ENCODE results near the gene DDX11. TPM values are rescaled to one million over a fixed set of nuclear protein-coding genes. Genes with fewer than 3 reads are reported as not detected.
"Not testable (repeated sequence)": the region's sequence is repeated elsewhere in the genome, so short reads cannot be mapped to it uniquely, and the experiment has no call there.

DDX11 gene
- total RNA-seq, 3 donors from 2014 or later = 16.8 to 26.5 (median 18.2) TPM

DNA sequence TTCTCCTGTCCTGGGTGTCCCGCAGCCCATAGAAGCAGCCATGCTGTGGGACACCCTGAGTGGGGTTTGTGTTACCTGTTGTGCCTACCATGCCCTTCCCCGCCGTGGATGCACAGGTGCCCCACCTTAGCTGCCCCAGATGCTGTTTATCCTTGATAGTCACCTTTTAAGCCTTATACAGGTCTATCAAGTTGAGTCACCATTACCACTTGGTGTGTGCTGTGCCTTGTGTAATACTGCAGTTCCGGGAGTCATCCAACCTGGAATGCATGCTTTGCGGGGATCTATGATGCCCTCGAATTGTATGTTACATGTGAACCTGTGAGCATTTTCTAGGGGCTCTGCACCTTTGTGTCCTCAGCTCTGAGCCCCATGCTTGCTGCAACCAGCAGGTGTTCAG lies 7.6 kb downstream of the DDX11 start:
- H3K36me3 ChIP-seq; intact Hi-C loops (cut with DNase I; ENCODE audit: low total_unique reads); H3K27me3 ChIP-seq; H3K4me1 ChIP-seq; H3K4me3 ChIP-seq; DNase-seq (ENCODE audit: low spot score in 2 of 2); H3K27ac ChIP-seq; H3K9me3 ChIP-seq: not testable (repeated sequence)

DNA sequence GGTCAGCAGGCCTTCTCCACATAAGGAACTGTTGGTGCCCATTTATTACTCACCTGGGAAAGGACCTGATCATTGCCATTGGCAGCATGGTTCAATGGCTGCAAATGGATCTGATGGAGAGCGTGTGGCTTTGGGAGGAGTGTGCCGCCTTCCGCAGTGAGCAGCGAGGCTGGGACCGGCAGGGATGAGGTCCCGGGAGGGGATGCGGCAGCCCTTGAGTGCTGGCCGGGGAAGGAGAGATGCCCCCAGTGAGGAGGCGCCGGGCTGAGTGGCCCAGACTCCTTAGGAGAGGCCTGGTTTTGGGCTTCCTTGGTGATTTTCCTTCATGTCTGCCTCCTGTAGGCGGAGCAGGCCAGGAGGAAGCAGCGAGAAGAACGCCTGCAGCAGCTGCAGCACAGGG lies 10.6 kb downstream of the DDX11 start:
- H3K4me3 ChIP-seq; H3K36me3 ChIP-seq; H3K27ac ChIP-seq; H3K4me1 ChIP-seq; DNase-seq (ENCODE audit: low spot score in 2 of 2); H3K27me3 ChIP-seq; H3K9me3 ChIP-seq; intact Hi-C loops (cut with DNase I; ENCODE audit: low total_unique reads): not testable (repeated sequence)

DNA sequence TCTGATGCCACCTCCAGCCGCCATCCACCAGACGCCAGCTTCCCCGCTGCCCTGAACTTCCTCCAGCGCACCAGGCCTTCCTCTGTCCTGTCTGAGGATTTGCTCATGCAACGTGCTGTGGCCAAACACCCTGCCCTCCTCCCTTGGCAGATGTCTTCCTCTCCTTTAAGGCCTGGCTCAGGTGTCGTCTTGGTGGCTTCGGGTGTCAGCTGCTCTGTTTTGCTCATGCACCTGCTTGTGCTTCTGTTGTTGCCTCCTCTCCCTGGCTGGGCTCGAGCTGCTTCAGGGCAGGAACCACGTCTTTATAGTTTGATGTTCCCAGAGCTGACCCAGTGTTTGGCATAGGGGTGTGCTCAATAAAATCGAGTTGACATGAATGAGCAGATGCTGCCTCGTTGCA lies 12.4 kb downstream of the DDX11 start:
- H3K9me3 ChIP-seq; H3K27me3 ChIP-seq; H3K36me3 ChIP-seq; DNase-seq (ENCODE audit: low spot score in 2 of 2); H3K4me3 ChIP-seq; H3K4me1 ChIP-seq; H3K27ac ChIP-seq; intact Hi-C loops (cut with DNase I; ENCODE audit: low total_unique reads): not testable (repeated sequence)

DNA sequence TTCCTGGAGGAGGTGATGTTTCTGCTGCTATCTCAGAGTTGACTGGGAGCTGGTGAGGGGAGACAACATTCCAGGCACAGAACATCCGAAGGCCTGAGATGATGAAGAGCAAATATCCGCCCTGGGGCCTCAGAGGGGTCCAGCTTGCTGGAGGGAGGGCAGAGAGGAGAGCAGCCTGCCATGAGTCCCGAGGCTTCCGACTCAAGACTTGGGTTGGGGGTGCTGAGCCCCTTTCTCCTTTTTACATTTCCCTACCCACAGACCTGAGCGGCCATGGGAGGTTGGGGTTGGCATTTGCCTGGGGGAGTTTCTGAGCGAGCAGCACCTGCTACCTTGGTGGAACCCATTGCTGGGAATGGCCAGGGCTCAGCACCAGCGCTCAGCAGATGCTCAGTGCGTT lies 13.8 kb downstream of the DDX11 start:
- H3K36me3 ChIP-seq; H3K27ac ChIP-seq; H3K9me3 ChIP-seq; intact Hi-C loops (cut with DNase I; ENCODE audit: low total_unique reads); H3K4me3 ChIP-seq; H3K27me3 ChIP-seq; DNase-seq (ENCODE audit: low spot score in 2 of 2); H3K4me1 ChIP-seq: not testable (repeated sequence)

DNA sequence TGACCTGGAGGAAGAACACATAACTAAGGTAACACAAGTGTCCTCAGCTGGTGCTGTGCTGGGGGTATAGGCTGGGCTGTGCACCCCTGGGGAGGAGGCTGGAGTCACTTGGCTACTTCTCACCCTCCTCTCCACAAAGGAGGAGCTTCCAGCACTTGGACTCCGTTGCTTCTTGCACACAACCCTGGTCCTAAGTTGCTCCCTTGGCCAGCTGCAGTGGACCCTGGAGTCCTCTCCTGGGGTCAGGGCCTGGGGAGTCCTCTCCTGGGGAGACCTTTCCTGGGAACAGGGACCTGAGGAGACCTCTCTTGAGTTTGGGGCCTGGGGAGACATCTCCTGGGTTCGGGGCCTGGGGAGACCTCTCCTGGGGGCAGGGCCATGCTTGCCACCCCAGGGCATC lies 14.3 kb downstream of the DDX11 start:
- DNase-seq (ENCODE audit: low spot score in 2 of 2); intact Hi-C loops (cut with DNase I; ENCODE audit: low total_unique reads); H3K27ac ChIP-seq; H3K4me3 ChIP-seq; H3K36me3 ChIP-seq; H3K9me3 ChIP-seq; H3K27me3 ChIP-seq; H3K4me1 ChIP-seq: not testable (repeated sequence)

DNA sequence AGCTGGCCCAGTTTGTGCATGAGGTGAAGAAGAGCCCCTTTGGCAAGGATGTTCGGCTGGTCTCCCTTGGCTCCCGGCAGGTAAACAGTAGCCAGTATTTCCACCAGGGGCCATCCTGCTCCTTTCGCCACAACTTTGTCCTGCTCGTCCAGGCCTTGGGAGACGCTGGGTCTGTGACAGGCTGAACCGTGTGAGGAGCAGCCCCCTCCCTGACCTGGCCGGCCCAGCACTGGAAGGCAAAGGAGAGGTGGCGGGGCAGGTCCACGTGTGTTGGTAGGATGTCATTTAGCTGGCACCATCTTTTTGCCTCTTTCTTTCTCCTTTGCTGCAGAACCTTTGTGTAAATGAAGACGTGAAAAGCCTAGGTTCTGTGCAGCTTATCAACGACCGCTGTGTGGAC lies 15.4 kb downstream of the DDX11 start:
- no peak overlapping the region for H3K4me3 ChIP-seq
- no peaks in the 10 kb centered on the region for H3K9me3 ChIP-seq
- no peaks in the 10 kb centered on the region for H3K36me3 ChIP-seq
- DNase-seq (ENCODE audit: low spot score in 2 of 2) = no peak
- intact Hi-C loops (cut with DNase I; ENCODE audit: low total_unique reads) = no loop called here
- no peaks in the 10 kb centered on the region for H3K27me3 ChIP-seq
- TF ChIP-seq, protein P1, sequence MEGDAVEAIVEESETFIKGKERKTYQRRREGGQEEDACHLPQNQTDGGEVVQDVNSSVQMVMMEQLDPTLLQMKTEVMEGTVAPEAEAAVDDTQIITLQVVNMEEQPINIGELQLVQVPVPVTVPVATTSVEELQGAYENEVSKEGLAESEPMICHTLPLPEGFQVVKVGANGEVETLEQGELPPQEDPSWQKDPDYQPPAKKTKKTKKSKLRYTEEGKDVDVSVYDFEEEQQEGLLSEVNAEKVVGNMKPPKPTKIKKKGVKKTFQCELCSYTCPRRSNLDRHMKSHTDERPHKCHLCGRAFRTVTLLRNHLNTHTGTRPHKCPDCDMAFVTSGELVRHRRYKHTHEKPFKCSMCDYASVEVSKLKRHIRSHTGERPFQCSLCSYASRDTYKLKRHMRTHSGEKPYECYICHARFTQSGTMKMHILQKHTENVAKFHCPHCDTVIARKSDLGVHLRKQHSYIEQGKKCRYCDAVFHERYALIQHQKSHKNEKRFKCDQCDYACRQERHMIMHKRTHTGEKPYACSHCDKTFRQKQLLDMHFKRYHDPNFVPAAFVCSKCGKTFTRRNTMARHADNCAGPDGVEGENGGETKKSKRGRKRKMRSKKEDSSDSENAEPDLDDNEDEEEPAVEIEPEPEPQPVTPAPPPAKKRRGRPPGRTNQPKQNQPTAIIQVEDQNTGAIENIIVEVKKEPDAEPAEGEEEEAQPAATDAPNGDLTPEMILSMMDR (IDR thresholded peaks at IDR 0.05) = no peak
- TF ChIP-seq POLR2AphosphoS5 (IDR thresholded peaks at IDR 0.05) (no peak), POLR2A (IDR thresholded peaks at IDR 0.05) (no peak)
- no peaks in the 10 kb centered on the region for H3K4me1 ChIP-seq
- H3K27ac ChIP-seq = no peak overlapping the region

DNA sequence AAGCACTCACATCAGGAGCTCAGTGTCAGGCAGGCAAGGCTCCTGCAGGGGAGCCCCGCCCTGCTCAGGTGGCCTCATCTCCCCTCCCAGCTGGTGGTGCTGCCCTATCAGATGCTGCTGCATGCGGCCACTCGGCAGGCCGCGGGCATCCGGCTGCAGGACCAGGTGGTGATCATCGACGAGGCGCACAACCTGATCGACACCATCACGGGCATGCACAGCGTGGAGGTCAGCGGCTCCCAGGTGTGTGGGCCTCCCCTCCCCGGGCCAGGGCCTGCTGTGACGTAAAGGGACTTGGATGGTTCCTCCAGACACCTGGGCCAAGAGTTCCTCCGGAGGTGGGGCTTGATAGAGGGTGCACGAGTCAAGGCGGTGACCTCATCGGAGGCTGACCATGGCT lies 18.0 kb downstream of the DDX11 start:
- DNase-seq (ENCODE audit: low spot score in 2 of 2); H3K27me3 ChIP-seq; H3K27ac ChIP-seq; H3K4me1 ChIP-seq; H3K36me3 ChIP-seq; H3K9me3 ChIP-seq; intact Hi-C loops (cut with DNase I; ENCODE audit: low total_unique reads); H3K4me3 ChIP-seq: not testable (repeated sequence)

DNA sequence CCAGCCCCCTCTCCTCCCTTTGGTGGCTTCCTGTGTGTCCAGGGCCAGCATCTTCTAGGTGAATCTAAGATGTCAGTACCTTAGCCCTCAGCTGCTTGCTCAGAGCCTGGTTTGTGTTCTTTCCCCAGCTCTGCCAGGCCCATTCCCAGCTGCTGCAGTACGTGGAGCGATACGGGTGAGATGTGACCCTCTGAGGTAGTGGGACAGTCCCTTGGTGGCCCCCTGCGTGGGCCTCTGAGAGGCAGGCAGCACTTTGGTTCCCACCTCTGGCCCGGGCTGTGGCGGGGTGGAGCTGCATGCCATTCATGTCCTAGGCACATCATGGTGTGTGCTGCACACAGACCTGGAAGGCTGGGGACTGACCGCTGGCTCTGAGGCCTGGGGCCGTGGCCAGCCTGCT lies 19.1 kb downstream of the DDX11 start:
- DNase-seq (ENCODE audit: low spot score in 2 of 2); H3K36me3 ChIP-seq; H3K27me3 ChIP-seq; intact Hi-C loops (cut with DNase I; ENCODE audit: low total_unique reads); H3K9me3 ChIP-seq; H3K27ac ChIP-seq; H3K4me1 ChIP-seq; H3K4me3 ChIP-seq: not testable (repeated sequence)

DNA sequence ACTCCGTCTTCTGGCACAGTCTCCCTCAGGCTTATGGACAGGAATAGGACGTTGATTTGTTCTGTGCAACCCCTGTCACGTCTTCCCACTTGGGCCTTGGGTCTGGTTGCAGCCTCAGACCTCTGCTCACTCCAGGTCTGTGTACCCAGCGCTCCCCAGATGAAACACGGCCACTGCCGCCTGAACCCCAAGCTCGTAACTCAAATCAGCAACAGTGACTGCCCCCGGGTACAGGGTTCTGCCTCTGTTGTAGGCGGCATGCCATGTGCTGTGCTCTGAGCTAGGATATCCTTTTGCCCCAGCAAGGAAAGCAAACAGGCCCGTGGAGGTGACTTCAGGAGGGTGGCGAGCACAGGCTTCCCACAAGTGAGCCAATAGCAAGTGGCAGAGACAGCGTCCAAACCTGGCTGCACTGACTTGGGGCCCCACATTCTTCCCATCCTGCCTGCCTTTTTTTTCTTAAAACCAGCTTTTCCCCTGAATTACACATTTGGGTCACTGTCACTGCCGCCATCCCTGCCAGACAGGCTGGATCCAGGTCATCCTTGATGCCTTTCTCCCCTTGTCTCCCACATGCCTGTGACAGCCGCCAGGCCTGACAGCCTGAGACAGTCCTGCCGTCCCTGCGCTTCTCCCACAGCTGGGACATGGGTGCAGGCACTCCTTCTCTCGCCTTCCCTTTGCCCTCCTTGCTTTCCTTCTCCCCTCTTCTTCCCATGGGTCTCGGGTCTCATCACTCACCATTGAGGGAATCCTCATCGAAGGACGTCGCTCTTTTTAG lies 21.6 kb downstream of the DDX11 start:
- H3K9me3 ChIP-seq; H3K27ac ChIP-seq; H3K4me3 ChIP-seq; H3K27me3 ChIP-seq; intact Hi-C loops (cut with DNase I; ENCODE audit: low total_unique reads); H3K4me1 ChIP-seq; DNase-seq (ENCODE audit: low spot score in 2 of 2); H3K36me3 ChIP-seq: not testable (repeated sequence)

DNA sequence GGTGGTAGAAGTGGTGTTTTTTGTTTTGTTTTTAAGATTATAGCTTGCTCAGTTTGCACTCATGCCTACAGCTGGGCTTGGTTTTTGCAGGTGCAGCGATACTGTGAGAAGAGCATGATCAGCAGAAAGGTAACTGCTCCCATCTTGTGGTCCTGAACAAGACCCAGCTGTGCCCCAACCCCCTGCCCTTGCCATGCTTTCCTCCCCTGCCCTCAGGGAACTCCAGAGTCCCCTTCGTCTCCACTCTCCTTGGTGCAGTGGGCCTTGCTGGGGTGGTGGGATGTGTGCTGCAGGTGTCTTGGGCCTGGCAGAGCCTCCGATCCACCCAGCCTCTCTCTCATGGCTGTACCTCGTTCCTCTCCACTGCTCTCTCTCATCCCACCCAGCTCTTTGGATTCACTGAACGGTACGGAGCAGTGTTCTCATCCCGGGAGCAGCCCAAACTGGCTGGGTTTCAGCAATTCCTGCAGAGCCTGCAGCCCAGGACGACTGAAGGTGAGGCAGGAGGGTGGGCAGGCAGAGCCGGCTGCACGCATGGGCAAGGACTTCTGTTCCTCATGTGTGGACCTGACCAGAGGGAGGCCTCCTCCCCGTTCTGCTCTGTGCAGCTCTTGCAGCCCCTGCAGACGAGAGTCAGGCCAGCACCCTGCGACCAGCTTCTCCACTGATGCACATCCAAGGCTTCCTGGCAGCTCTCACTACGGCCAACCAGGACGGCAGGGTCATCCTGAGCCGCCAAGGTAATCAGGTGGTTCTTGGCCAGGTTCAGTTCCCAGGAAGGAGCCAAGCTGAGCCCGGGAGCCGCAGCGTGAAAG lies 22.8 kb downstream of the DDX11 start:
- H3K27me3 ChIP-seq; intact Hi-C loops (cut with DNase I; ENCODE audit: low total_unique reads); DNase-seq (ENCODE audit: low spot score in 2 of 2); H3K36me3 ChIP-seq; H3K4me1 ChIP-seq; H3K9me3 ChIP-seq; H3K27ac ChIP-seq; H3K4me3 ChIP-seq: not testable (repeated sequence)

DNA sequence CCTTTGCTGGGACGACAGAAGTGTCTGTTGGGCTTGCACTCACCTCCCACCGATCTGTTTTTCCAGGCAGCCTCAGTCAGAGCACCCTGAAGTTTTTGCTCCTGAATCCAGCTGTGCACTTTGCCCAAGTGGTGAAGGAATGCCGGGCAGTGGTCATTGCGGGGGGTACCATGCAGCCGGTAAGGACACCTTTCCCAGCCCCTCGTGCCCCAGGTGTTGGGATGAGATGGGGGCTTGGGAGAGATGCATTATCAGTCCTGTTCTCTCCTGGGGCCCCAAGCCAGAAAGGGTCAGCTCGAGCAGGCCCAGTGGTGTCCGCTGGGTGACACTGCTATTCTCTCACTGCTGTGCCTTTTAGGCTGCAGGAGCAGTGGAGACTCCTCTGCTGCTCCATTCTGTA lies 24.2 kb downstream of the DDX11 start:
- H3K4me3 ChIP-seq; H3K4me1 ChIP-seq; H3K36me3 ChIP-seq; DNase-seq (ENCODE audit: low spot score in 2 of 2); H3K27me3 ChIP-seq; H3K27ac ChIP-seq; H3K9me3 ChIP-seq; intact Hi-C loops (cut with DNase I; ENCODE audit: low total_unique reads): not testable (repeated sequence)

DNA sequence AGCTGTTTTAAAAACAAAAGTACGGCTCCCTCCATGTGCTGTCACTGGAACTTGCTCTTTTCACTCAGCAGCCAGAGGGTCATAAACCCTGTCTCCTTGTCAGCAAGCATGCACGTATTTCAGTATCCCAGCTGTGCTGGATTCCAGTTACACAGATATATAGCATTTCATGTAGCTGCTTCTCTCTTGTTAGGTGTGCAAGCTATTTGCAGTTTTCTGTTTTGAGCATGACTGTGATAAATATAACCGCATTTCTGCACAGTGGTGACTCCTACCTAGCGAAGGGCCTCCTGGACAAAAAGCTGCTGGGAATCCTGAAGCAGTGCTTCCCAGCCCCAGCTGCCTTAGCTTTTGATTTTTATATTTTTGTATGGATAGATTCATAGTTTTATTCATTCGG lies 24.7 kb downstream of the DDX11 start:
- H3K9me3 ChIP-seq; H3K27me3 ChIP-seq; intact Hi-C loops (cut with DNase I; ENCODE audit: low total_unique reads); H3K4me3 ChIP-seq; H3K4me1 ChIP-seq; DNase-seq (ENCODE audit: low spot score in 2 of 2); H3K36me3 ChIP-seq; H3K27ac ChIP-seq: not testable (repeated sequence)
